Mesenchymal stem cell (in vitro differentiated cells and primary cell): Measurements from ENCODE around the gene NOL4L.
"Not testable (repeated sequence)": the region's sequence is repeated elsewhere in the genome, so short reads cannot be mapped to it uniquely, and the experiment has no call there.

Source experiments
- DNase-seq: peaks from one replicate; pipeline ENCODE4 v3.0.0-alpha.2; 2013
- H2AFZ ChIP-seq: one replicate; pipeline ENCODE4 v1.6.1; 2013; ENCODE audit warnings: low read depth, mild to moderate bottlenecking, control low read depth, inconsistent platforms, low read length, moderate library complexity
- H2AK5ac ChIP-seq: 2 replicates; pipeline ENCODE4 v1.6.1; 2013; ENCODE audit warnings: low read length, moderate library complexity, mild to moderate bottlenecking, inconsistent platforms; ENCODE audit not compliant: severe bottlenecking
- H2BK120ac ChIP-seq: one replicate; pipeline ENCODE4 v1.6.1; 2013; ENCODE audit warnings: low read depth, mild to moderate bottlenecking, inconsistent platforms, low read length, moderate library complexity
- H2BK12ac ChIP-seq, 2 experiments: one replicate each; pipeline ENCODE4 v1.6.1; 2013; ENCODE audit warnings: inconsistent platforms in 2 of 2, low read length in 2 of 2, mild to moderate bottlenecking in 2 of 2, moderate library complexity in 2 of 2, control low read depth in 1 of 2
- H2BK15ac ChIP-seq: one replicate; pipeline ENCODE4 v1.6.1; 2013; ENCODE audit warnings: mild to moderate bottlenecking, low read depth, inconsistent platforms; ENCODE audit not compliant: poor library complexity, severe bottlenecking
- H2BK5ac ChIP-seq: 2 replicates; pipeline ENCODE4 v1.6.1; 2013; ENCODE audit warnings: low read depth, mild to moderate bottlenecking, low read length, control low read depth, inconsistent platforms; ENCODE audit not compliant: poor library complexity, severe bottlenecking
- H3K14ac ChIP-seq, 2 experiments: one replicate each; pipeline ENCODE4 v1.6.1; 2013; ENCODE audit warnings: inconsistent platforms in 2 of 2, low read length in 2 of 2, control low read depth in 1 of 2, mild to moderate bottlenecking in 1 of 2, moderate library complexity in 1 of 2
- H3K18ac ChIP-seq, 2 experiments: one replicate each; pipeline ENCODE4 v1.6.1; 2013; ENCODE audit warnings: inconsistent platforms in 2 of 2, low read length in 2 of 2, control low read depth in 1 of 2, low read depth in 1 of 2, mild to moderate bottlenecking in 1 of 2
- H3K23ac ChIP-seq, 2 experiments: one replicate each; pipeline ENCODE4 v1.6.1; 2013; ENCODE audit warnings: inconsistent platforms in 2 of 2, low read length in 2 of 2, mild to moderate bottlenecking in 2 of 2, moderate library complexity in 2 of 2, control low read depth in 1 of 2
- H3K27ac ChIP-seq: 2 replicates; pipeline ENCODE4 v1.5.1; 2013; ENCODE audit warnings: mild to moderate bottlenecking, moderate library complexity, low read length, control low read depth, inconsistent platforms; ENCODE audit not compliant: poor library complexity, severe bottlenecking
- H3K27me3 ChIP-seq, 2 experiments: 2 replicates each; pipeline versions ENCODE4 v1.6.1 to v1.7.0; 2013; ENCODE audit warnings: low read length in 2 of 2, mild to moderate bottlenecking in 2 of 2, moderate library complexity in 2 of 2, control low read depth in 1 of 2, inconsistent platforms in 1 of 2; ENCODE audit not compliant: control insufficient read depth in 1 of 2, insufficient read depth in 1 of 2
- H3K36me3 ChIP-seq, 2 experiments: 2 replicates each; pipeline versions ENCODE4 v1.6.1 to v1.7.0; 2013; ENCODE audit warnings: low read length in 2 of 2, control low read depth in 1 of 2, inconsistent platforms in 1 of 2, low read depth in 1 of 2, mild to moderate bottlenecking in 1 of 2; ENCODE audit not compliant: insufficient read depth in 2 of 2, control insufficient read depth in 1 of 2
- H3K4ac ChIP-seq, 2 experiments: one replicate each; pipeline ENCODE4 v1.6.1; 2013; ENCODE audit warnings: inconsistent platforms in 2 of 2, low read length in 2 of 2, mild to moderate bottlenecking in 2 of 2, moderate library complexity in 2 of 2, control low read depth in 1 of 2, low read depth in 1 of 2
- H3K4me1 ChIP-seq: 2 replicates; pipeline ENCODE4 v1.6.1; 2013; ENCODE audit warnings: low read depth, low read length, control low read depth; ENCODE audit not compliant: control insufficient read depth, insufficient read depth
- H3K4me2 ChIP-seq: 2 replicates; pipeline ENCODE4 v1.6.1; 2013; ENCODE audit warnings: low read length, mild to moderate bottlenecking, inconsistent platforms; ENCODE audit not compliant: poor library complexity, severe bottlenecking
- H3K4me3 ChIP-seq, 2 experiments: 2 replicates each; pipeline versions ENCODE4 v1.5.1 to v1.7.0; 2013; ENCODE audit warnings: low read length in 2 of 2, mild to moderate bottlenecking in 2 of 2, control low read depth in 1 of 2, low read depth in 1 of 2; ENCODE audit not compliant: insufficient read depth in 1 of 2
- H3K79me1 ChIP-seq: replicated peaks from 2 replicates; pipeline ENCODE4 v1.6.1; 2013; ENCODE audit warnings: mild to moderate bottlenecking, control low read depth, low read length, inconsistent platforms; ENCODE audit not compliant: poor library complexity, severe bottlenecking
- H3K9ac ChIP-seq: 2 replicates; pipeline ENCODE4 v1.7.0; 2013; ENCODE audit warnings: mild to moderate bottlenecking, low read length, moderate library complexity
- H3K9me3 ChIP-seq: 2 replicates; pipeline ENCODE4 v1.7.0; 2013; ENCODE audit warnings: mild to moderate bottlenecking, low read length; ENCODE audit not compliant: control insufficient read depth
- H4K8ac ChIP-seq: one replicate; pipeline ENCODE4 v1.6.1; 2013; ENCODE audit warnings: inconsistent platforms, mild to moderate bottlenecking, low read length, moderate library complexity
- H4K91ac ChIP-seq: one replicate; pipeline ENCODE4 v1.6.1; 2013; ENCODE audit warnings: mild to moderate bottlenecking, low read length, inconsistent platforms
- WGBS: methylation state at CpG from one replicate; pipeline ENCODE4 v1.1.7; 2013; ENCODE audit warnings: mixed read lengths; 5-methylcytosine and 5-hydroxymethylcytosine counted together

NOL4L gene

GRCh38 chr20:32407131-32407750 is 177.9 kb downstream of the NOL4L start:
- Histone ChIP-seq H3K36me3 (peaks cover 14 to 20% of the 10 kb centered on the region in 2 experiments), H3K23ac (peak overlapping the region in 1 of 2 experiments; percentile 77), H3K79me1 (peaks cover 23% of the 10 kb centered on the region)
- H2AFZ ChIP-seq, H2BK15ac ChIP-seq, H3K9ac ChIP-seq, H3K9me3 ChIP-seq, H3K27me3 ChIP-seq, H3K27ac ChIP-seq, H2BK5ac ChIP-seq, H3K4me3 ChIP-seq, H3K4me2 ChIP-seq, H2AK5ac ChIP-seq, DNase-seq, H3K4me1 ChIP-seq, H4K91ac ChIP-seq, H2BK12ac ChIP-seq, H3K14ac ChIP-seq, H2BK120ac ChIP-seq, H3K4ac ChIP-seq, H3K18ac ChIP-seq, H4K8ac ChIP-seq: not testable (repeated sequence)
- 95% methylated on average over 6 of the region's 9 CpGs for WGBS

- no peak overlapping the region for H3K14ac ChIP-seq
- H2AFZ ChIP-seq = no peak overlapping the region
- H2AK5ac ChIP-seq = no peak overlapping the region
- no peak overlapping the region for H3K9ac ChIP-seq
- H3K4me3 ChIP-seq = no peak overlapping the region
- no peak overlapping the region for H3K27ac ChIP-seq
- 98% methylated on average over 4 of the region's 4 CpGs for WGBS
- no peak overlapping the region for H3K4me2 ChIP-seq
- no peak for DNase-seq
- no peak overlapping the region for H2BK15ac ChIP-seq
- H4K8ac ChIP-seq = no peak overlapping the region
- no peak overlapping the region for H3K18ac ChIP-seq
- H3K4ac ChIP-seq = no peak overlapping the region
- peaks cover 17 to 24% of the 10 kb centered on the region in 2 experiments for H3K36me3 ChIP-seq
- H3K23ac ChIP-seq = no peak overlapping the region
- no peak overlapping the region for H2BK120ac ChIP-seq
- peaks cover 2% of the 10 kb centered on the region for H3K4me1 ChIP-seq
- no peak overlapping the region for H2BK12ac ChIP-seq
- H4K91ac ChIP-seq = no peak overlapping the region
- peaks cover 23% of the 10 kb centered on the region for H3K79me1 ChIP-seq
- H2BK5ac ChIP-seq = no peak overlapping the region
- no peaks in the 10 kb centered on the region for H3K9me3 ChIP-seq
- H3K27me3 ChIP-seq = no peaks in the 10 kb centered on the region
Measured at GRCh38 chr20:32406701-32407100, 178.4 kb downstream of the NOL4L start.

GRCh38 chr20:32404017-32404416 is 181.1 kb downstream of the NOL4L start:
- H4K91ac ChIP-seq = no peak overlapping the region
- no peak overlapping the region for H2BK15ac ChIP-seq
- H3K79me1 ChIP-seq = peaks cover 30% of the 10 kb centered on the region
- no peak overlapping the region for H3K9ac ChIP-seq
- H3K27me3 ChIP-seq = no peaks in the 10 kb centered on the region
- peaks cover 2% of the 10 kb centered on the region for H3K4me1 ChIP-seq
- no peak overlapping the region for H3K4me3 ChIP-seq
- H3K4ac ChIP-seq = no peak overlapping the region
- peak overlapping the region; percentile 58 for H2BK5ac ChIP-seq
- no peak overlapping the region for H3K23ac ChIP-seq
- WGBS = 100% methylated on average over 2 of the region's 2 CpGs
- no peak overlapping the region for H2AK5ac ChIP-seq
- no peak overlapping the region for H3K27ac ChIP-seq
- H2AFZ ChIP-seq = no peak overlapping the region
- no peak overlapping the region for H3K14ac ChIP-seq
- no peak overlapping the region for H4K8ac ChIP-seq
- no peaks in the 10 kb centered on the region for H3K9me3 ChIP-seq
- no peak overlapping the region for H3K18ac ChIP-seq
- no peak overlapping the region for H2BK120ac ChIP-seq
- H3K36me3 ChIP-seq = peaks cover 19 to 31% of the 10 kb centered on the region in 2 experiments
- H3K4me2 ChIP-seq = no peak overlapping the region
- no peak for DNase-seq
- H2BK12ac ChIP-seq = no peak overlapping the region

- Histone ChIP-seq H3K4me2 (no peak overlapping the region), H2AK5ac (no peak overlapping the region), H4K8ac (no peak overlapping the region), H3K4me1 (peaks cover 2% of the 10 kb centered on the region), H2BK120ac (no peak overlapping the region), H3K36me3 (peaks cover 10 to 19% of the 10 kb centered on the region in 2 experiments), H3K4ac (no peak overlapping the region), H4K91ac (no peak overlapping the region), H3K79me1 (peaks cover 19% of the 10 kb centered on the region), H2AFZ (no peak overlapping the region), H2BK12ac (peak overlapping the region in 1 of 2 experiments; percentile 42), H3K23ac (peak overlapping the region in 1 of 2 experiments; percentile 72), H3K14ac (no peak overlapping the region), H3K9ac (no peak overlapping the region), H3K27me3 (no peaks in the 10 kb centered on the region), H3K4me3 (no peak overlapping the region), H3K27ac (no peak overlapping the region), H2BK5ac (no peak overlapping the region), H3K18ac (no peak overlapping the region), H3K9me3 (no peaks in the 10 kb centered on the region), H2BK15ac (no peak overlapping the region)
- 91% methylated on average over 1 of the region's 1 CpG for WGBS
- no peak for DNase-seq
Measured at GRCh38 chr20:32400476-32400875, 184.7 kb downstream of the NOL4L start.
